Osteocyte (in vitro differentiated cells): ENCODE measurements around the gene FAM120B. TPM values are rescaled to one million over a fixed set of nuclear protein-coding genes. Genes with fewer than 3 reads are reported as not detected.
"Not testable (repeated sequence)": the region's sequence is repeated elsewhere in the genome, so short reads cannot be mapped to it uniquely, and the experiment has no call there.

ENCODE experiments used
- DNase-seq: peaks from one replicate; pipeline ENCODE4 v3.0.0; 2021; ENCODE audit warnings: mixed read lengths; ENCODE audit not compliant: unreplicated experiment; ENCODE audit errors: extremely low spot score
- H3K27ac Mint-ChIP-seq: one replicate; pipeline ENCODE4 v1.8.0; 2021; ENCODE audit warnings: mild to moderate bottlenecking, mixed read lengths; ENCODE audit not compliant: unreplicated experiment
- H3K27me3 Mint-ChIP-seq: one replicate; pipeline ENCODE4 v1.8.0; 2021; ENCODE audit warnings: mixed read lengths; ENCODE audit not compliant: unreplicated experiment
- H3K36me3 Mint-ChIP-seq: one replicate; pipeline ENCODE4 v1.8.0; 2021; ENCODE audit warnings: mixed read lengths; ENCODE audit not compliant: unreplicated experiment
- H3K4me1 Mint-ChIP-seq: one replicate; pipeline ENCODE4 v1.8.0; 2021; ENCODE audit warnings: mixed read lengths; ENCODE audit not compliant: unreplicated experiment
- H3K4me3 Mint-ChIP-seq: one replicate; pipeline ENCODE4 v1.8.0; 2021; ENCODE audit warnings: mild to moderate bottlenecking, moderate library complexity, mixed read lengths; ENCODE audit not compliant: unreplicated experiment
- H3K9me3 Mint-ChIP-seq: one replicate; pipeline ENCODE4 v1.8.0; 2021; ENCODE audit warnings: mixed read lengths; ENCODE audit not compliant: unreplicated experiment
- CTCF ChIP-seq: fragments of 200-600 bp; sonication (generic); IDR thresholded peaks from 2 replicates; pipeline ENCODE4 v1.5.0; 2021; ENCODE audit warnings: antibody characterized with exemption, mild to moderate bottlenecking, moderate library complexity
- total RNA-seq: library from RNA; stranded (reverse); gene quantifications from 2 replicates; pipeline ENCODE4 v1.2.1, GENCODE V29; 2021

FAM120B gene
- total RNA-seq, 1 donor from 2014 or later, result 36.9 TPM

DNA sequence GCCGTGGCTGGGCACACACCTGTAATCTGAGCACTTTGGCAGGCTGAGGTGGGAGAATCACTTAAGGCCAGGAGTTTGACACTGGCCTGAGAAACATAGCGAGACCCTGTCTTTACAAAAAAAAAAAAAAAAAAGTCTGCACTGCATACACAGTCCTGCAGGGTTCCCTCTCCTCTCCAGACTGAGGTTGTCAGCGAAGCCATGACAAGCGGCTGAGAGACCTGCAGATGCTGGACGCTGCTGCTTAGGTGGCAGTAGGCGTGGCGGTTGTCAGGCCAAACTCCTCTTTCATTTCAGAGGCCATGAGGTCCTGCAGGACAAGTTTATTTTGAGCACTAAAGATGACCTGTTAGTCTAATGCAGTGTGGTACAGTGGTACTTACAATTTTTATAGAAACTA lies 86.5 kb downstream of the FAM120B start:
- Mint-ChIP-seq H3K36me3 (peaks cover 50% of the 10 kb centered on the region), H3K9me3 (no peaks in the 10 kb centered on the region), H3K4me3 (no peak overlapping the region), H3K27ac (no peak overlapping the region), H3K27me3 (no peaks in the 10 kb centered on the region), H3K4me1 (peaks cover 15% of the 10 kb centered on the region)
- DNase-seq, result no peak
- no peak for TF ChIP-seq CTCF

GRCh38 chr6:170393807-170394399 lies 87.3 kb downstream of the FAM120B start:
- Mint-ChIP-seq H3K9me3 (no peaks in the 10 kb centered on the region), H3K4me3 (no peak overlapping the region), H3K27ac (no peak overlapping the region), H3K27me3 (no peaks in the 10 kb centered on the region), H3K36me3 (peaks cover 52% of the 10 kb centered on the region), H3K4me1 (peaks cover 15% of the 10 kb centered on the region)
- no peak for DNase-seq
- TF ChIP-seq CTCF, result no peak

DNA sequence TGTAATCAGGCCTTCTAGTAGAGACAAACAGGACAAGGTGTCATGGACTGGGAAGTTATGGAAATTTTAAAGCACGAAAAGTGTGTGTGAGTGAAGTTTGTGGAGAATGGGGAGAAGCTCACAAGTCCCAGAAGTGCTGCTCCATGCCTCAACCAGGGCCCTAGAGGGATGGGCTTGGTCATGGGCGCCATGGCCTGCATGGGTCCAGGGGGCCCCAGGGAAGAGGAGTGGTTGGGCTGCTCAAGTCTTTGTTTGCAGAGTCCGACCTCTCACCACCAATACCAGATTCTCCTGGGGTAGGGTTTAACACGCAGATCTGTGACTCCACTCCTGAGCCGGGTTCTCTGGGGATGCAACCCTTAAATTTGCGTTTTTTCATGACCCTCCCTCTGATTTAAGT lies 88.4 kb downstream of the FAM120B start:
- TF ChIP-seq CTCF, result no peak
- H3K27ac Mint-ChIP-seq, result no peak overlapping the region
- H3K36me3 Mint-ChIP-seq, result peaks cover 49% of the 10 kb centered on the region
- DNase-seq, result no peak
- peaks cover 11% of the 10 kb centered on the region for H3K4me1 Mint-ChIP-seq
- no peaks in the 10 kb centered on the region for H3K27me3 Mint-ChIP-seq
- no peak overlapping the region for H3K4me3 Mint-ChIP-seq
- no peaks in the 10 kb centered on the region for H3K9me3 Mint-ChIP-seq

DNA sequence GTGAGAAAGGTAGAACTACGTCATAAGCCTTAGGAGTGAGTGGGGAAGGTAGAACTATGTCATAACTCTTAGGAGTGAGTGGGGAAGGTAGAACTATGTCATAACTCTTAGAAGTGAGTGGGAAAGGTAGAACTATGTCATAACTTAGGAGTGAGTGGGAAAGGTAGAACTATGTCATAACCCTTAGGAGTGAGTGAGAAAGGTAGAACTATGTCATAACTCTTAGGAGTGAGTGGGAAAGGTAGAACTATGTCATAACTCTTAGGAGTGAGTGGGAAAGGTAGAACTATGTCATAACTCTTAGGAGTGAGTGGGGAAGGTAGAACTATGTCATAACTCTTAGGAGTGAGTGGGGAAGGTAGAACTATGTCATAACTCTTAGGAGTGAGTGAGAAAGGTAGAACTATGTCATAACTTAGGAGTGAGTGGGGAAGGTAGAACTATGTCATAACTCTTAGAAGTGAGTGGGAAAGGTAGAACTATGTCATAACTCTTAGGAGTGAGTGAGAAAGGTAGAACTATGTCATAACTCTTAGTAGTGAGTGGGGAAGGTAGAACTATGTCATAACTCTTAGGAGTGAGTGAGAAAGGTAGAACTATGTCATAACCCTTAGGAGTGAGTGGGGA lies 92.3 kb downstream of the FAM120B start:
- not testable (repeated sequence) for H3K27me3 Mint-ChIP-seq, H3K9me3 Mint-ChIP-seq, H3K27ac Mint-ChIP-seq, DNase-seq, H3K4me3 Mint-ChIP-seq, H3K4me1 Mint-ChIP-seq
- H3K36me3 Mint-ChIP-seq, result peaks cover 38% of the 10 kb centered on the region

GRCh38 chr6:170399955-170400558 lies 93.5 kb downstream of the FAM120B start:
- DNase-seq, H3K9me3 Mint-ChIP-seq, H3K4me3 Mint-ChIP-seq: not testable (repeated sequence)

DNA sequence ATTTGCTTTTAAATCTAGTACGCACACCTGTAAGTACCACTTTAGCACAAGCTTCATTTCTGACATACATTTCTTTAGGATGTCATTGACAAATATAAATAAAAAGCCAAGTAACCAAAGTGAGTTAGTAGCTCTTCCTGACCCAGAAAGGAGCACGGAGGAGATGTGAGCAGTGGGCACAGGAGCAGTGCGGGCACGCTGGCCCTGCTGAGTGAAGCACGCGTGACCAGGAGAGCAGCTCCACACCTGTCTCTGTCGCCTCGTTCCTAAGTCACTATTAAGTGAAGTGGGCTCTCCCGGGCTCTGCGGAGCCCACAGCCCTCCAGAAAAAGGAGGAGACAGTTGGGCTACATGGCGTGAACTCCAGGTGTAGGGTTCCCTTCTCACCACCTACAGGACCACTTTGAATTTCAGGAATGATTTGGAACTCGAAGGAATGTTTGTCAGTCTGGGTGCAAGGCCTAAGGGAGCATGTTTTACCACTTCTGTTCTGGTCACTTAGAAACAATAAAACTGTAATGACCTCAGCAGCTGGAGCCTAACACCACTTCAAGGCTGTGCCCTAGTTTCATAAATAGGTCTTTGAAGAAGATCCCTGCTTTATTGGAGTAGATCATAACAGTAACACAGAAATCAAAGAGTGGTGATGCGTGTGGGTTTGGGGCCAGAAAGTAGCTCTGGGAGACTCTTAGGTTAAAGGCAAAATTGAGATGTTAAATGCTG lies 95.9 kb downstream of the FAM120B start:
- no peak for TF ChIP-seq CTCF
- Mint-ChIP-seq H3K4me1 (peaks cover 28% of the 10 kb centered on the region), H3K4me3 (no peak overlapping the region), H3K27me3 (no peaks in the 10 kb centered on the region), H3K27ac (no peak overlapping the region), H3K36me3 (peaks cover 39% of the 10 kb centered on the region), H3K9me3 (no peaks in the 10 kb centered on the region)
- no peak for DNase-seq

More at GRCh38 chr6:170399955-170400558, 93.5 kb downstream of the FAM120B start:
- peaks cover 14% of the 10 kb centered on the region for H3K4me1 Mint-ChIP-seq
- peaks cover 36% of the 10 kb centered on the region for H3K36me3 Mint-ChIP-seq
- H3K27me3 Mint-ChIP-seq, H3K27ac Mint-ChIP-seq: not testable (repeated sequence)
